Stimulated activated CD4-positive, alpha-beta T cell treated with anti-CD3 and anti-CD28 coated beads, Interleukin-12 subunit alpha, Interleukin-12 subunit beta, amount 100 ng/mL, for 48 hours (primary cell): ENCODE measurements around the gene AMIGO3.
"Not testable (repeated sequence)": the region's sequence is repeated elsewhere in the genome, so short reads cannot be mapped to it uniquely, and the experiment has no call there.

Experiments
- DNase-seq, 3 donors: peaks; one replicate each; pipeline ENCODE4 v3.0.0-alpha.2; 2020; ENCODE audit warnings: low read depth in 2 of 3, low spot score in 1 of 3

Gene AMIGO3

GRCh38 chr3:49689046-49689907, 30.2 kb downstream of the AMIGO3 start, which contains the start of the genes MST1 and RNF123:
TSS of gene MST1 (minus strand) at chr3:49689474. CDS start at chr3:49688691, 783 bp downstream.
TSS of gene RNF123 (plus strand) at chr3:49689557. CDS start at chr3:49691166, 1,609 bp downstream.
- peak; percentile 85 to 89 (median 87) for DNase-seq

- not testable (repeated sequence) for DNase-seq
These were observed 31.0 kb downstream of the AMIGO3 start for GRCh38 chr3:49688338-49689045.

GRCh38 chr3:49687424-49687795, 32.1 kb downstream of the AMIGO3 start:
- not testable (repeated sequence) for DNase-seq

- DNase-seq: peak in 2 of 3 donors; percentile 28 to 38
These were observed 32.6 kb downstream of the AMIGO3 start for GRCh38 chr3:49686769-49687423.

GRCh38 chr3:49686346-49686745, 33.1 kb downstream of the AMIGO3 start:
- not testable (repeated sequence) for DNase-seq

GRCh38 chr3:49685846-49686245, 33.6 kb downstream of the AMIGO3 start:
- not testable (repeated sequence) for DNase-seq

- not testable (repeated sequence) for DNase-seq
These were observed 34.4 kb downstream of the AMIGO3 start for GRCh38 chr3:49685103-49685502.

- not testable (repeated sequence) for DNase-seq
These were observed 35.0 kb downstream of the AMIGO3 start for GRCh38 chr3:49684453-49684852.

GRCh38 chr3:49683162-49683561, 36.3 kb downstream of the AMIGO3 start:
- no peak for DNase-seq

- no peak for DNase-seq
These were observed 37.9 kb downstream of the AMIGO3 start for GRCh38 chr3:49681543-49681942.

GRCh38 chr3:49681232-49681522, 38.3 kb downstream of the AMIGO3 start:
- no peak for DNase-seq

- DNase-seq: no peak
These were observed 38.8 kb downstream of the AMIGO3 start for GRCh38 chr3:49680493-49681231.

- DNase-seq: no peak
These were observed 43.6 kb downstream of the AMIGO3 start for GRCh38 chr3:49675912-49676311.

GRCh38 chr3:49674497-49674983, 44.9 kb downstream of the AMIGO3 start:
- DNase-seq: no peak

- DNase-seq: peak; percentile 96 to 99 (median 99)
These were observed 45.6 kb downstream of the AMIGO3 start, which contains the start of gene APEH for GRCh38 chr3:49673715-49674496. TSS of gene APEH (plus strand) at chr3:49674351. CDS start at chr3:49674402, 51 bp downstream.

- DNase-seq: no peak
These were observed 46.3 kb downstream of the AMIGO3 start for GRCh38 chr3:49673121-49673714.

GRCh38 chr3:49671291-49672288, 47.9 kb downstream of the AMIGO3 start:
- DNase-seq: peak; percentile 55 to 71 (median 61)

GRCh38 chr3:49670940-49671290, 48.6 kb downstream of the AMIGO3 start:
- DNase-seq: no peak
